Panc1 (cell line): ENCODE results near the gene ZFAND3. TPM values are rescaled to one million over a fixed set of nuclear protein-coding genes. Genes with fewer than 3 reads are reported as not detected.
"Not testable (repeated sequence)": the region's sequence is repeated elsewhere in the genome, so short reads cannot be mapped to it uniquely, and the experiment has no call there.

Source experiments
- ATAC-seq: fragments of 200-7000 bp; cut with Tn5 transposase; 2 replicates; pipeline ENCODE4 v1.9.1; 2020; ENCODE audit warnings: mild to moderate bottlenecking, moderate library complexity
- BruUV-seq: library from RNA; stranded (reverse); fragments of 400-500 nt; replicated peaks from 2 replicates; lab custom pipeline; 2021; lab: Mats Ljungman, UMichigan
- CTCF ChIA-PET: fragments of 300-600 bp; sonication (Branson Sonifier 250); formaldehyde crosslinking; loops from one replicate; lab custom pipeline; 2022; ENCODE audit warnings: antibody characterized with exemption; lab: Charles Lee
- POLR2A ChIA-PET: fragments of 300-600 bp; sonication (Branson Sonifier 250); formaldehyde crosslinking; loops from one replicate; lab custom pipeline; 2022; ENCODE audit warnings: antibody characterized with exemption; lab: Charles Lee
- DNase-seq: peaks from one replicate; pipeline ENCODE4 v3.0.0-alpha.2; 2010; ENCODE audit warnings: low read depth, low spot score
- H3K27ac ChIP-seq: 2 replicates; pipeline ENCODE4 v1.5.1; 2011; ENCODE audit warnings: mild to moderate bottlenecking, low read length, inconsistent platforms
- H3K27me3 ChIP-seq: fragments of 200-500 bp; sonication (Bioruptor generic); 2 replicates; pipeline ENCODE4 v1.6.0; 2014; ENCODE audit warnings: low read length, inconsistent platforms; ENCODE audit not compliant: control insufficient read depth, insufficient read depth
- H3K36me3 ChIP-seq: fragments of 200-500 bp; sonication (Bioruptor generic); 2 replicates; pipeline ENCODE4 v1.5.1; 2014; ENCODE audit warnings: inconsistent platforms, mild to moderate bottlenecking, low read length, moderate library complexity; ENCODE audit not compliant: control insufficient read depth, insufficient read depth
- H3K4me1 ChIP-seq: 2 replicates; pipeline ENCODE4 v1.5.1; 2011; ENCODE audit warnings: inconsistent platforms, mild to moderate bottlenecking, low read length, moderate library complexity; ENCODE audit not compliant: control insufficient read depth, insufficient read depth
- H3K4me3 ChIP-seq, 2 experiments: 2 replicates each; pipeline ENCODE4 v1.5.1; 2011 to 2012; ENCODE audit warnings: low read depth in 2 of 2, low read length in 2 of 2, mild to moderate bottlenecking in 2 of 2, inconsistent platforms in 1 of 2, moderate library complexity in 1 of 2
- H3K9me3 ChIP-seq: fragments of 200-500 bp; sonication (Bioruptor generic); 2 replicates; pipeline ENCODE4 v1.5.1; 2014; ENCODE audit warnings: low read depth, mild to moderate bottlenecking, inconsistent platforms, low read length, moderate library complexity; ENCODE audit not compliant: control insufficient read depth, insufficient read depth
- CTCF ChIP-seq: fragments of 450-650 bp; IDR thresholded peaks from 2 replicates; pipeline ENCODE4 v1.5.1; 2017; ENCODE audit warnings: mild to moderate bottlenecking
- POLR2AphosphoS5 ChIP-seq: IDR thresholded peaks from 2 replicates; pipeline ENCODE4 v1.6.1; 2012; ENCODE audit warnings: mild to moderate bottlenecking, low read depth, low read length, moderate library complexity
- REST ChIP-seq, 2 experiments: IDR thresholded peaks; 2 replicates each; pipeline ENCODE4 v1.6.1; 2011 to 2012; ENCODE audit warnings: low read depth in 2 of 2, control low read depth in 1 of 2, low read length in 1 of 2, mild to moderate bottlenecking in 1 of 2, moderate library complexity in 1 of 2; ENCODE audit not compliant: insufficient read depth in 1 of 2
- SIN3A ChIP-seq: IDR thresholded peaks from 2 replicates; pipeline ENCODE4 v1.6.1; 2012; ENCODE audit warnings: low read depth, mild to moderate bottlenecking, low read length, moderate library complexity, borderline replicate concordance; ENCODE audit not compliant: insufficient read depth
- TCF7L2 ChIP-seq: IDR thresholded peaks from 2 replicates; pipeline ENCODE4 v1.6.1; 2011; ENCODE audit warnings: mild to moderate bottlenecking, low read depth, low read length, inconsistent platforms
- in situ Hi-C: cut with HindIII; loops from 2 replicates; pipeline ENCODE4 v1.10.0; 2016; ENCODE audit warnings: low sequenced_read_pairs, low pct_unique_long_range_greater_than_20kb
- intact Hi-C: fragments of 100-400 bp; cut with micrococcal nuclease; formaldehyde crosslinking; loops from one replicate; pipeline ENCODE4 v1.10.0; 2022; ENCODE audit not compliant: unreplicated experiment
- total RNA-seq: library from RNA; stranded (reverse); gene quantifications from one replicate; pipeline ENCODE4 v1.2.1, GENCODE V29; 2021; ENCODE audit not compliant: unreplicated experiment

The ZFAND3 gene
- total RNA-seq, 1 experiment from 2014 or later, result 95.9 TPM

GRCh38 chr6:38119516-38119915, 300.0 kb downstream of the ZFAND3 start:
- in situ Hi-C loops (no loop called here), intact Hi-C loops (no loop called here)
- TF ChIP-seq CTCF (no peak), SIN3A (no peak), TCF7L2 (peak; percentile 41; the same call in 1 of the 2 replicates), POLR2AphosphoS5 (no peak)
- H3K27ac ChIP-seq, result no peak overlapping the region
- ChIA-PET POLR2A (interaction anchor here (0.6 kb wide), 1 partner anchor 130 kb away, joined by 5 read pairs; no protein-coding TSS in a partner anchor), CTCF (no interaction called here)
- DNase-seq (no peak), ATAC-seq (no peak)
- no peaks in the 10 kb centered on the region for H3K9me3 ChIP-seq
- no TSS peak for BruUV-seq
- H3K27me3 ChIP-seq, result no peaks in the 10 kb centered on the region
- H3K36me3 ChIP-seq, result peaks cover 2% of the 10 kb centered on the region; the same call in 1 of the 2 replicates
- no peak overlapping the region for H3K4me3 ChIP-seq
- no peaks in the 10 kb centered on the region for H3K4me1 ChIP-seq

- in situ Hi-C loops, BruUV-seq, CTCF ChIA-PET, H3K36me3 ChIP-seq, H3K27me3 ChIP-seq, H3K4me1 ChIP-seq, H3K4me3 ChIP-seq, H3K27ac ChIP-seq, H3K9me3 ChIP-seq, intact Hi-C loops, DNase-seq, ATAC-seq, POLR2A ChIA-PET: not testable (repeated sequence)
Observed at GRCh38 chr6:38124224-38124926, 304.8 kb downstream of the ZFAND3 start.

- CTCF ChIA-PET, result no interaction called here
- no peak for ATAC-seq
- BruUV-seq, result no TSS peak
Observed at GRCh38 chr6:38127284-38127683, 307.8 kb downstream of the ZFAND3 start.

More at GRCh38 chr6:38127284-38127683, 307.8 kb downstream of the ZFAND3 start:
- no peak for TF ChIP-seq POLR2AphosphoS5
- no peak for TF ChIP-seq TCF7L2
- no peak for TF ChIP-seq REST (IDR thresholded peaks at IDR 0.05; ENCODE audit: insufficient read depth in 1 of 2, low read depth in 2 of 2, low read length in 1 of 2)
- no peak for TF ChIP-seq SIN3A
- no peak for TF ChIP-seq CTCF
- Histone ChIP-seq H3K4me3 (no peak overlapping the region), H3K9me3 (no peaks in the 10 kb centered on the region), H3K4me1 (no peaks in the 10 kb centered on the region), H3K27me3 (no peaks in the 10 kb centered on the region), H3K27ac (no peak overlapping the region), H3K36me3 (no peaks in the 10 kb centered on the region; the same call in 1 of the 2 replicates)
- in situ Hi-C loops, result no loop called here
- DNase-seq, result no peak
- intact Hi-C loops, result no loop called here
- POLR2A ChIA-PET, result interaction anchor here (0.5 to 0.6 kb wide), 2 partner anchors 90 to 339 kb away, joined by 3 to 4 read pairs; no protein-coding TSS in a partner anchor
